Epithelial cell of esophagus (primary cell): ENCODE data around the gene CBFB.
A peak's percentile ranks its signal among the peaks of the same experiment; 100 is the strongest.

Experiments
- DNase-seq: peaks from one replicate; pipeline ENCODE4 v3.0.0; 2010; ENCODE audit warnings: low read depth
- H3K4me3 ChIP-seq: 2 replicates; pipeline ENCODE4 v1.5.1; 2011; ENCODE audit warnings: mild to moderate bottlenecking, low read length, control low read depth
- CTCF ChIP-seq: IDR thresholded peaks from 2 replicates; pipeline ENCODE4 v1.5.1; 2011; ENCODE audit warnings: low read depth, mild to moderate bottlenecking, low read length, control low read depth, inconsistent platforms; ENCODE audit not compliant: insufficient read depth; ENCODE audit errors: missing control alignments

The CBFB gene

GRCh38 chr16:67016681-67017420, 12.1 kb upstream of the CBFB start:
- H3K4me3 ChIP-seq: no peak overlapping the region
- TF ChIP-seq CTCF: no peak
- DNase-seq: no peak

GRCh38 chr16:67017421-67017750, 11.6 kb upstream of the CBFB start:
- no peak for DNase-seq
- TF ChIP-seq CTCF: no peak
- no peak overlapping the region for H3K4me3 ChIP-seq

GRCh38 chr16:67017810-67018488, 11.0 kb upstream of the CBFB start:
- peak; percentile 88 for TF ChIP-seq CTCF
- peak; percentile 98 for DNase-seq
- no peak overlapping the region for H3K4me3 ChIP-seq

- H3K4me3 ChIP-seq: no peak overlapping the region
- TF ChIP-seq CTCF: no peak
- no peak for DNase-seq
Measured at GRCh38 chr16:67019171-67019570, 9.8 kb upstream of the CBFB start.

- TF ChIP-seq CTCF: no peak
Measured at GRCh38 chr16:67021321-67021720, 7.6 kb upstream of the CBFB start.

GRCh38 chr16:67022531-67023214, 6.3 kb upstream of the CBFB start:
- no peak overlapping the region for H3K4me3 ChIP-seq
- DNase-seq: no peak
- TF ChIP-seq CTCF: no peak

More at GRCh38 chr16:67021321-67021720, 7.6 kb upstream of the CBFB start:
- no peak for DNase-seq
- H3K4me3 ChIP-seq: no peak overlapping the region
